ENCODE measurements around the gene TMEM218.
"Not testable (repeated sequence)": the region's sequence is repeated elsewhere in the genome, so short reads cannot be mapped to it uniquely, and the experiment has no call there.

The TMEM218 gene

DNA sequence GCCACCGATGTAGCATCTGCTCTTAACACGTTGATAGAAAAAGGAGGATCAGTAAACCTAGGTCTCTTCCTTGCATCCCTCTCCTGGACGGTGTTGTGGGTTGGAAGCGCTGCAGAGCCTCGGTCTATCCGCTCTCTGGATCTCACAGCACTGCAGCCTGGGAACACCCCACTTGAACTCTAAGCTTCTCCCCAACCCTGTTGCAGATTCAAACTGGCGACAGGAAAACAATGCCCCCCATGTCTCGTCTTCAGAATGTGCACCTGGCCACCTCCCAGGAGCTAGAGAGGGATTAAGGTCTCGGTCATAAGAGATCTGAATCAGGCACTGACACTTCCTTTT, 454 bp downstream of the TMEM218 start:
- no peak for TF ChIP-seq ZNF274 (IDR thresholded peaks at IDR 0.05; ENCODE audit: low read depth, low read length)
- peak overlapping the region; percentile 96 for H3K4me3 ChIP-seq (ENCODE audit: low read length)

DNA sequence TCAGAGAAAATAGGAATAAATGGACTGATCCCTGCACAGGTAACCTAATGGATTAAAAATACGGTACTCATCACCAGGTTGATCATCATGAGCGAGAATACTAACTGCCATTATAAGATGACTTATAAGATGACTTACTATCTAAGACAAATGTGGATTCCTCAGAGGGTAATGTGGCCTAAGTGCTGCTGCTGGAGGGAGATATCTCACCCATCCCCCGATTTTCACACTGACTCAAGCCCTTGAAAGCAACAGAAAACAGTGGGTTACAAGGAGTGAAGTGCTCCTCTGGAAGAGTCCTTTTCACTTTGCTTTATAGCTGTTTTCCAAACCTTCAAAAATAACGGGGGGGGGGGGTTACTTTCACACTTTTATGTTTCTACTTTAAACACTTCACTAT, 920 bp downstream of the TMEM218 start:
- peak overlapping the region; percentile 96 for H3K4me3 ChIP-seq (ENCODE audit: low read length)
- no peak for TF ChIP-seq ZNF274 (IDR thresholded peaks at IDR 0.05; ENCODE audit: low read depth, low read length)

- no peak for TF ChIP-seq ZNF274 (IDR thresholded peaks at IDR 0.05; ENCODE audit: low read depth, low read length)
- H3K4me3 ChIP-seq (ENCODE audit: low read length) = no peak overlapping the region
Measured at GRCh38 chr11:125108469-125108868, 3.0 kb downstream of the TMEM218 start.

GRCh38 chr11:125105926-125106325, 5.5 kb downstream of the TMEM218 start:
- no peak for TF ChIP-seq ZNF274 (IDR thresholded peaks at IDR 0.05; ENCODE audit: low read depth, low read length)
- H3K4me3 ChIP-seq (ENCODE audit: low read length) = no peak overlapping the region

GRCh38 chr11:125102510-125102909, 8.9 kb downstream of the TMEM218 start:
- no peak overlapping the region for H3K4me3 ChIP-seq (ENCODE audit: low read length)
- no peak for TF ChIP-seq ZNF274 (IDR thresholded peaks at IDR 0.05; ENCODE audit: low read depth, low read length)

GRCh38 chr11:125102025-125102424, 9.4 kb downstream of the TMEM218 start:
- TF ChIP-seq ZNF274 (IDR thresholded peaks at IDR 0.05; ENCODE audit: low read depth, low read length) = no peak

GRCh38 chr11:125101596-125101995, 9.8 kb downstream of the TMEM218 start:
- no peak for TF ChIP-seq ZNF274 (IDR thresholded peaks at IDR 0.05; ENCODE audit: low read depth, low read length)
- no peak overlapping the region for H3K4me3 ChIP-seq (ENCODE audit: low read length)

More at GRCh38 chr11:125102025-125102424, 9.4 kb downstream of the TMEM218 start:
- H3K4me3 ChIP-seq (ENCODE audit: low read length) = no peak overlapping the region

- no peak overlapping the region for H3K4me3 ChIP-seq (ENCODE audit: low read length)
- no peak for TF ChIP-seq ZNF274 (IDR thresholded peaks at IDR 0.05; ENCODE audit: low read depth, low read length)
Measured at GRCh38 chr11:125100136-125100535, 11.3 kb downstream of the TMEM218 start.

DNA sequence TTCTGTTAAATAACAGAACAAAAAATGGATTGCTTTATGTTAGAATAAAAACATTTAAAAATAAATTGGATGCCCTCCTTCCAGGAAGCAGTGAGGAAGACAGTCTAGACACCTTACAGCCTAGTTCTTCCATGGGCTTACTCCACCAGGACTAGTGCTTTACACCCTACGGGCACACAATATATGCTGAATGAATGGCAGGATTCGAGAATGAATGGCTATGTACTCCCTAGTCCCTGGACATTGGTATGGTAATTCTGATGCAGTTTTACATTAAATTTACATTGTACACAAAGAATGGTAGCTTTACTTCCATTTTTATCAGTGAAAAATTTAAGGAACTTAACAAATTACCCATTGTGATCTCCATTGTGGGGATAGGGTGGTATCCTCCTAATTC, 16.7 kb downstream of the TMEM218 start:
- TF ChIP-seq ZNF274 (IDR thresholded peaks at IDR 0.05; ENCODE audit: low read depth, low read length) = no peak
- H3K4me3 ChIP-seq (ENCODE audit: low read length) = no peak overlapping the region

DNA sequence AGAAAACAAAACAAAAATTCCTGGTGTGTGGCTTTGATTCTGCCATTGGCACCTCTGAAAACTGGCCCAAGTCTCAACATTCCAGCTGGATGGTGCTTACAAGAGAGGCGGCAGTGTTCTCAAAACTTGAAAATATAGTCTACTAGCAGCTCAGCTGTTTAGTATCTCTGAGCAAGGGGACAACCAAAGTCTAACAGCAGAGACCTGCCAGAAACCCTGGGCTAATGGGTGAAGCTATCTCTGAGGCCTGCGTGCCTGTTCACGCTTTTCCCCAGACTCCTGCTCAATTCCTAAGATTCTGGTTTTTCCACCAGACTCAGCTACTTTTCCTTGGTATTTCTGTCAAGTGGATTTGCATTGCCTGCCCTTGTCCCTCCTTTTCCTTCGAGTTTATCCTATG, 17.9 kb downstream of the TMEM218 start:
- H3K4me3 ChIP-seq (ENCODE audit: low read length) = no peak overlapping the region
- no peak for TF ChIP-seq ZNF274 (IDR thresholded peaks at IDR 0.05; ENCODE audit: low read depth, low read length)

DNA sequence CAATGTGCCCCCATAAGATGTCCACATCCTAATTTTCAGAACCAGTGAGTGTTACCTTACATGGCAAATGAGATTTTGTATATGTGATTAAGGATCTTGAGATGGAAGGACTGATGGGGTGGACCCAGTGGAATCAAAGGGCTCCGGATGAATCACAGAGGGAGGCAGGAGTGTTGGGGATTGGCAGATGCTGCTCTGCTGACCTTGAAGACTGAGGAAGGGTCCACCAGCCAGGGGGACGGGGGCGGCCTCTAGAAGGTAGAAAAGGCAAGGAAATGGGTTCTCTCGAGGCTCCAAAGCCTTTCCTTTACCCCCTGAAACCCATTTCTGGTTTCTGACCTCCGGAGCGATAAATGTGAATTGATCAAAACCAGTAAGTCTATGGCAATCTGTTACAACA, 18.8 kb downstream of the TMEM218 start:
- no peak for TF ChIP-seq ZNF274 (IDR thresholded peaks at IDR 0.05; ENCODE audit: low read depth, low read length)
- no peak overlapping the region for H3K4me3 ChIP-seq (ENCODE audit: low read length)

GRCh38 chr11:125091877-125092664, 19.4 kb downstream of the TMEM218 start:
- TF ChIP-seq ZNF274 (IDR thresholded peaks at IDR 0.05; ENCODE audit: low read depth, low read length) = no peak

DNA sequence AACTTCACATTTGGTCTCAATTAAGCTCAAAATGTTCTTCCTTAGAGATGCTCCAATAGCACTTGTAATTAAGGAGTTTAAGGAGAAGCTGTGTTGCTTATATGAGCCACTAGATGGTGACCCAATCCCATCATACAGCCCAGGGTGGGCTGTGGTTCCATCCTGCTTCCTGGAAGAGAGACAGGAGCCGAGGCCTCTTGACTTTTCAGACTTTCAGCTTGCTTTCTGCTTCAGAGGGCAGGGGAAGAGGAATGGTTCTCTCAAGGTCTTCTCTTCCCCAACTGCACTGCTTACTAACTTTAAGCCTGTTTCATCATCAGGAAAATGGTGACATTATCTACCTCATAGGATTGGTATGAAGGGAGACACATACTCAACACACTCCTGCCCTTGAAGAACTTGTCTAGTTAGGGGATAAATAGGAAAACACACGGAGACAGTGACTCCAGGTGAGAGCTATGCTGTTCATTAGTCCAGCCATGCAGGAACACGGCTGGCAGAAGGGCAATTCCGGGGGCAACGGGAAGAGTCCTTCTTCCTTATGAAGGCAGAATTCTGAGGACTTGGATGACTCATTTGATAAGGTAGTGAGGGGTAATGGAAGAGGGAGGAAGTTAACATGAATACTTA, 20.1 kb downstream of the TMEM218 start:
- no peak overlapping the region for H3K4me3 ChIP-seq (ENCODE audit: low read length)
- no peak for TF ChIP-seq ZNF274 (IDR thresholded peaks at IDR 0.05; ENCODE audit: low read depth, low read length)

More at GRCh38 chr11:125091877-125092664, 19.4 kb downstream of the TMEM218 start:
- no peak overlapping the region for H3K4me3 ChIP-seq (ENCODE audit: low read length)

GRCh38 chr11:125090816-125091215, 20.6 kb downstream of the TMEM218 start:
- no peak overlapping the region for H3K4me3 ChIP-seq (ENCODE audit: low read length)

GRCh38 chr11:125090151-125090550, 21.3 kb downstream of the TMEM218 start:
- not testable (repeated sequence) for H3K4me3 ChIP-seq (ENCODE audit: low read length)

More at GRCh38 chr11:125090816-125091215, 20.6 kb downstream of the TMEM218 start:
- no peak for TF ChIP-seq ZNF274 (IDR thresholded peaks at IDR 0.05; ENCODE audit: low read depth, low read length)

- not testable (repeated sequence) for H3K4me3 ChIP-seq (ENCODE audit: low read length)
Measured at GRCh38 chr11:125089481-125089880, 21.9 kb downstream of the TMEM218 start.

Measured in GM08714 (cell line).